GM21423 (cell line): ENCODE results near the gene KIAA1755.

ENCODE experiments used
- ATAC-seq: cut with Tn5 transposase; IDR thresholded peaks from one replicate; pipeline ENCODE4 v1.9.1; 2021; ENCODE audit warnings: mild to moderate bottlenecking, moderate library complexity; ENCODE audit not compliant: unreplicated experiment

Gene KIAA1755

DNA sequence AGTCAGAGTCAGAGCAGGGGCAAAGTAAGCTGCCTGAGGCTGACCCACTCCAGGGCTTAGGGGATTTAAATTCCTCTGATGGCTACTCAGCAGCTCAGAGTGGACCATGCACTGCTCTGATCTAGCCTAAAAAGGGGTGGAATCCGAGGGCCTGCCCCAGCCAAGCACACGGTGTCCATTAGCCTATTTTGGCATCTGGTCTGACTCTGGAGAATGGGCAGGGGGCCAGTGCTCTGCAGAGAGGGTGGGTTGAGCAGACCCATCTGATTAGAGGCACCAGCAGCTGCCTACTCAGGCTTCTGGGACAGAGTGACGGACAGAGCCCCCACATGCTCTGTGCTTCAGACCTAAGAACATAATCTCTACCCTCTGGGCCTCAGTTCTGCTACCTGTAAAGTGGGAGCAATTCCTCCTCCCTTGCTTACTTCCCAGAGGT is 69.6 kb downstream of the KIAA1755 start:
- no peak for ATAC-seq

DNA sequence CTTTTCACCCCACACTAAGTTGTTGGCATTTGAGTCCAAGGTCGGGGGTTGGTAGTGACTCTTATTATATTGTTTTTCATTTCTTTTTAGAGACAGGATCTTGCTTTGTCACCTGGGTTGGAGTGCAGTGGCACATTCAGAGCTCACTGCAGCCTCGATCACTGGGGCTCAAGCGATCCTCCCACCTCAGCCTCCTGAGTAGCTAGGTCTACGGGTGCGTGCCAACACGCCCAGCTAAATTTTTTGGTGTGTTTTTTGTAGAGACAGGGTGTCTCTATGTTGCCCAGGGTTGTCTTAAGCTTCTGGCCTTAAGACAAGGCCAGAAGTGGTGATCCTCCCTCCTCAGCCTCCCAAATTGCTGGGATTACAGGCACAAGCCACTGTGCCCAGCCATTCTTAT is 70.4 kb downstream of the KIAA1755 start:
- no peak for ATAC-seq

DNA sequence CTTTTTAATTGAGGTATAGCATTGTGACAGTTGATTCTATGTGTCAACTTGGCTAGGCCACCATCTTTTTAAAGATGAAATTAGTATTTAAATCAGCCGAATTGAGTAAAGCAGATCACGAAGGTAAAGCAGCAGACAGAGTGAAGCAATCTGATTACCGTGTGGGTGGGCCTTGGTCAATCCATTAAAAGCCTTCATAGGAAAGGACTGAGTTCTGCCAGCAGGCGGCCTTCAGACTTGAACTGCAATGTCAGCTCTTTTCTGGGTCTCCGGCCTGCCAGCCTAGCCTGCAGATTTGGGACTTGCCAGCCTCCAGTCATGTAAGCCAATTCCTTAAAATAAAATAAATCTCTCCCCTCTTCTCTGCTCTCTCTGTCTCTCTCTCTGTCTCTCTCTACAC is 73.0 kb downstream of the KIAA1755 start:
- ATAC-seq: no peak

DNA sequence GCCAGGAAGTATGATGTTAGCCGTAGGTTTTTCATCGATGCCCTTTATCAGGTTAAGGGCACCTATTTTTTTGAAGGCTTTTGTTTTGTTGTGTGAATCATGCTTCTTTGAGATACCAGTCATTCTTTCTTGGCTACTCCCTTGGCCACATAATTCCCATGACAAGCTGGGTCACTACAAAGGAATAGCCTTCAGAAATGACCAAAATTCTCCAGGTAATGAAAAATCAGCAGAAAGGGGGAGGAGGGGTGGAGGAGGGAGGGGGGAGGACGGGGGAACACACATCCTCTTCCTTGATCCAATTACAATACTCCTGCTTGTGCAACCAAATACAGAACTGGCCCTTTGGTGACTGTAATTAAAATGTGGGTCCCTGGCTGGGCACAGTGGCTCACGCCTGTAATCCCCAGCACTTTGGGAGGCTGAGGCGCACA is 73.7 kb downstream of the KIAA1755 start:
- no peak for ATAC-seq

DNA sequence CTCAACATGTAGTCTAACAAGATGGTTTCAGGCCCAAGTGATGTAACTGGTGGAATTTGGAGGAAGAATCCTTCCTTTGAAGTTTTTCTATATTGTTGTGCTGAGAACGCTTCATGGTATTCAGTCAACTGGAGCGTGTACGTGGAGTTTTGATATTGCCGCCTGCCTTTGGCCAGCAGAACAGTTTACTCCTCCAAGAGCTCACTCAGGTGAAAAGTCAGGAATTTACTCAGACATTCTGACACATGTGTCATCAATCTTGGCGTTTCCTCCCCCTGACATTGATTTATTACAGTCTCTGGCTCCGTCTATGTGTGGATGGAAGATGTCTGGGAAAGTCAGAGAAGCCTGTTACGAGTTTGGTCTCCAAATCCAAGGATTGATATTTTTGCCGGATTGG is 76.4 kb downstream of the KIAA1755 start:
- ATAC-seq: no peak

DNA sequence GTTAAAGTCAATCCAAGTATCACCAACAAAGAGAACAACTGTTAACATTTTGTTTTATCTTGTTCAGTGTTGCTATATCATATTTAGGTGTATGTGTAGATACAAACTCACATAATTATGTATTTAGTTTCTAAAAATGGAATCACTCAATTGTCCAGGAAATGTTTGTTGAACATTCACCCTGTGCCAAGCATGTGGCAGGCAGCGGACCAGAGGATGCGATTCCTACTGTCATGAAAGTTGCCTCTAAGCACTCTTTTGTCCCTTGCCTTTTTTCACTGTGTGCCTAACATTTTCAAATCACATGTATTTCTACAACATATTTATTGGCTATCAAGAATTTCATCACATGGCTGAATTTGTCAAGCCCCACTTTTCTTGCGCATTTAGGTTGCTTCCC is 78.6 kb downstream of the KIAA1755 start:
- no peak for ATAC-seq

DNA sequence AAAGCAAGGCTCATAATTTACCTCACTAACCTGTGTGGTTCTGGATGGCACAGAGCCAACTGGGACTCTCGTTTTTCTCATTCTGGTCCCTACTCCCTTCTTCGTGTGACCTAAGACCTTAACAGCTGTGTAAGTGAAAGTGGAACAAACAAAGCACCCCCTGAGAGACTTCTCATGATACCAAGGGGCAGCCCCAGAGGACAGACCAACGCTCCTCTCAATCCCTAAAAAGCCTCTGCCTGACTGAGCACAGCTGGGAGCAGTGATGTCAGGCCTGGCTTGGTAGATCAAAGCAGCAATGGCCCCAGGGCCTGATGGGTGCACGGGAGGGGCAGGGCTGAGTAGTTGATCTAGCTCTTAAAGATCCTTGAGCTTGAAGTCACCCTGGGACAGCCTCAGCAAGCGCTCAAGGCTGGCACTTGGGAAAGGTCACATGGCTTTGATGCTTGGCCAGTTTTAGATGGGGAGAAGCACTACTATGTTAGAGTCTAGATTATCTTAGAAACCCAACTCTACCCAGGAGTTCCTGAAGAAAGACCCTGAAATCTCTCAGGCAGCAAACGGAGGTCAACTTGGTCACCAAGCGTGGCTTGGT is 79.2 kb downstream of the KIAA1755 start:
- ATAC-seq: peak; percentile 72

DNA sequence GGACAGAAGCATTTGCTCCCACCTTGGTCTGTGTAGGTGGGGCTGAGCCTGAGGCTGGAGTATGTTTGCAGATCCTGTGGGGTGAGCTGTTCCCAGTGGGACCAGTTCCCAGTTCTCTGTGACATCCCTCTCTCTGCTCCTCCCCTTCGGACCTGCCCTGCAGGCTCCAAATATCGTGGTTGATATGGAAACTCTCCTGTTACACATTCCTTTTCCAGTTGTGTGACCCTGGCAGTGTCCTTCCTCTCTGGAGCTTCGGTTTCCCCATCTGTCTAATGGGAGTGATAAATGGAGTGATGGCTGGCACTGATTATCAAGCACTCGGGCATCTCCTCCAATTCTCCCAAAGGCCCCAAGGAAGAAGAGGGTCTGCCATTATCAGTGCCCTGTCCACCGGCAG is 79.8 kb downstream of the KIAA1755 start:
- no peak for ATAC-seq

DNA sequence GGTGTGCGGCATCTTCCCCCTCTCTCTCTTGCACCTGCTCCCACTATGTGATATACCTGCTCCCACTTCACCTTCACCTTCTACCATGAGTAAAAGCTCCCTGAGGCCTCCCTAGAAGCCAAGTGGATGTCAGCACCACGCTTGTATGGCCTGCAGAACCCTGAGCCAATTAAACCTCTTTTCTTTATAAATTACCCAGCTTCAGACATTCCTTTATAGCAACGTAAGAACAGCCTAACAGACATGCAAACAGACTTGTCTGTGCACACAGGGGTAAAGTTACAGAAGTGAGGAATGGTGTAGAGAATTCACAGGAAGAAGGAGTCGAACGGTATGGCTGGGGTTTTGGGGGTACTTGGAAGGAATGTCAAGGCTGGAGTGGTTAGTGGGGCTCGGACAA is 80.7 kb downstream of the KIAA1755 start:
- ATAC-seq: no peak

DNA sequence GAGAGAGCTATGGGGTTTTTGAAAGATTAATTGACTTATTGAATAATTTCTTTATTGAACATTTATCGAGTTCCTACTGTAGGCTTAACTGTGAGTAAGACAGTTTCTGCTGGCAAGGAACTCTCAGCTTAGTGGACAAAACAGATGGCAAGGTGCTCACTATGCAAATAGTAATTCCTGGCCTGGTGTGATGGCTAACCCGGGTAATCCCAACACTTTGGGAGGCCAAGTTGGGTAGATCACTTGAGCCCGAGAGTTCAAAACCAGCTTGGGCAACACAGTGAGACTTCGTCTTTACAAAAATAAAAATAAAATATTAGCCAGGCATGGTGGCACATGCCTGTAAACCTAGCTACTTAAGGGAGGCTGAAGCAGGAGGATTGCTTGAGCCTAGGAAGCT is 82.0 kb downstream of the KIAA1755 start:
- ATAC-seq: no peak

DNA sequence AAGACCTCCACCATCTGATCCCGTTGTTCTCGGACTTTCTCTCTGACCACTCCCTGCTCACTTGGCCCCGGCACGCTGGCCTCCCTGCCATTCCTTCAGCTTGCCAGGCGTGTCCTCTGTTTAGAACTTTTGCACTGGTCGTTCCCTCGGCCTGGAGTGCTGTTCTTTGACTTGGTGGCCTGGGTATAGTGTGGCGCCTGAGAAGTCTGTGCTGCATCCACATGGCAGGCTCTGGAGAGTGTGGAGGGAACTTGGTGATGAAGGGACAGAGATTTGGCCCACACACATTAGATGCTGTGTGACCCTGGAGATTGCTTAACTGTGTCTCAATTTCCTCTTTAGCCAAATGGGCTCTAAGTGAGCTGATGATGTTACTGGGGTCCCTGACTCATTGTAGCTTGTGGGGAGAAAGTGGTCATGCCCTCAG is 82.5 kb downstream of the KIAA1755 start:
- ATAC-seq: no peak

DNA sequence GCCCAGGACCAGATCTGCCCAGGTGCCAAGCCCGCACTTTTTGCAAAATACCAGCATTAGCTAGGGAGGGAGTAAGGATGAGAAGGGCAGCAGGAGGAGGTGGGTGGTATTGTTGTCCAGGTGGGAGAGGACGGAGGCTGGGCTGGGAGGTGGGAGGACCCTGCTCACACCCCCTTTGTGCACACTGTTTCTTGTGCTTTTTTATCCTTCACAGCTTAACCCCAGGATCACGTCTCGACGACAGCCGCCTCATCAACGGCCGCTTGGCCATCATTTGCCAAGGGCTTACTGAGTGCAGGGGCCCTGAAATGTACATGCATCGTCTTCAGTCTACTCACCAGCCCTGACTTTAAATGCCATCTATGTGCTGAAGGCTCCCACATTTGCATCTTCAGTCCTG is 83.3 kb downstream of the KIAA1755 start:
- ATAC-seq: no peak

DNA sequence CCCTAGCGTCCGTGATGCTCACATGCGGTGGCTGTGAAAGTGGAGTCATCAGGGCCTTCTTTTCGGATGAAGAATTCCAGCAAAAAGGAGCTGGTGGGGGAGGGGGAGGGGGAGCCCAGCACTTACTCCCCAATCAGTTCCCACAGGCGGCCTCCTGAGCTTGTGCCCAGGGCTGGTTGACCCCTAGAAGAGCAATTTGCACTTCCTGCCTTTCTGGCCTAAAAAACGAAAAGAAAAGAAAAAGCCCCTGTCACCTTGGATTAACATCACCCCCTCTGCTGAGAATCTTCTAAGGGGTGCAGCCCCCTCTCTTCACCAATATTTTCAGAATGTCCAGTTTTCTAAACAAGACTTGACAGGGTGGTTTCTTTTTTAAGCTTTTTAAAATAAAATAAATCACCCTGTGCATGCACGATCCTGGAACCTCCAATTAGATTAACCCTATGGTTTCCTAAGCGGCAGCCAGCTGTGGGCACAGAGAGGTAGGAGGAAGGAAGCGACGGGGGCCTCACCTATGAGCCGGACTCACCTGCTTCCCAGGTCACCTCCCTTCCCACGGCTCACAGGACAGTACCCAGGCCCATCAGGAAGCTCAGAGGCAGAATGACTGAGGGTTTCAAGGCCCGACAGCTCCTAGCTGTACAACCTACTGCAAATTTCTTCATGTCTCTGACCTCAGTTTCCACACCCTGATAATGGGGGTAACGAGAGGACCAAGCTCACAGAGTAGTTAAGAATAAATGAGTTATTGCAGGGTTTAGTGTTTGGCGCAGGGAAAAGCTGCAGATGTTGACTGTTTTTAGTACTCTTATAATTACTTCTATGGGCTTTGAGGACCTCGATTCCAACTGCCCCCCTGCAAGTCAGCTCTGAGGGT is 85.0 kb downstream of the KIAA1755 start:
- no peak for ATAC-seq

DNA sequence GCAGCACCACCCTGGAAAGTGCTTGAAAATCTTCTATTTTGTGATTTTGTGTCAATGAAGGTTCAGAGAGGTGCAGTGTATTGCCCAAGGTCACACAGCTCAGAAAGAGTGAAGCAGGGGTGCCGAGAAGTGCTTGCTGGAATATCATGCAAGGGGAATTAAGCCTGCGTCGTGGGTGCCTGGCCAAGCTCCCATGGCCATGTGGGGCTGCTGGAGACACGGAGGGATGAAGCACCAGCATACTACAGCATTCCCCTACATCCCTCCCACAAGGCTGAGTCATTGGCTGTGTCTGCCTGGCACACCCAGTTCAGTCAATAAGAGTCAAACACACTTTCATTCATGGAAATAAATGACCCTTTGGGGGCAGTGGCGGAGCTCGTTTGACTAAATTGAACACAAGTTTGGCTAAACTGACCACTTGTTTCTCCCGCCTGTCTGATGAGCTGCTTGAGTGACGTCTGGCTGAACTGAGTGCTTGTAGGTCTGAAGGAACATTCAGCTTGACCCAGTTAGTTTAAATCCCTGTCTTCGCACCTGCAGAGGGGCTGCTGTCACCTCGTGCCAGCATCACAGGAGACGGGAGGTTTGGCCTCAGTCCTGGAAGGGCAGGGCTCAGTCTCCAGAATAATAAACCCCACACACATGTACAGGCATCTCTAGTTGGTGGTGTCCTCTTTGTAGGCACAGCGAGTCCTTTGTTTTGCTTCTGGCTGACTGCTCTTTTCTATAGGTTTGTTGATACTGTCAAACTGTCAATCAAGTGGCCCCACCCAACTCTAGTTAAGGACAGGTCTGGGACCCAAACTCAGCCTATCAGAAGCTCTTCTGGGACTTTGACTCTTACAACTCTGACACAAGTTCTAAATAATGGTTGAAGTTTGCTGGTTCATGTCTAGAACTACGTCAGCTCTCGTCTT is 87.0 kb downstream of the KIAA1755 start:
- no peak for ATAC-seq

DNA sequence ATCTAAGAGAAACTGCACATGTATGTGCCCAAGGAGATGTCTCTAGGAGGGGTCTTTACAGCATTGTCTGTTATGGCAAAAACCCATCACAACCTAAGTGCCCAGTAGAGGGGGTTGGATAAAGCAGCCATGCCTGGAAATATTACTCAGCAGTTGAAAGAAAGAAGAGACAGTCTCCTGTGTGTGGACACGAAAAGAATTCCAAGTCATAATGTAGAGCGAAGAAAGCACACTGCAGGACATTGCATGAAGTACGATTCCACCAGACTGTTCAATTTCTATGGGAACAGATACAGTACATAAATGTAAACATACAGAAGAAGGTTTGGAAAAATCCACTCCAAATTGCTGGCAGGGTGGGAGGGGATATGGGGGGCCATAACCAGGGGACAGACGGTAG is 88.1 kb downstream of the KIAA1755 start:
- no peak for ATAC-seq

DNA sequence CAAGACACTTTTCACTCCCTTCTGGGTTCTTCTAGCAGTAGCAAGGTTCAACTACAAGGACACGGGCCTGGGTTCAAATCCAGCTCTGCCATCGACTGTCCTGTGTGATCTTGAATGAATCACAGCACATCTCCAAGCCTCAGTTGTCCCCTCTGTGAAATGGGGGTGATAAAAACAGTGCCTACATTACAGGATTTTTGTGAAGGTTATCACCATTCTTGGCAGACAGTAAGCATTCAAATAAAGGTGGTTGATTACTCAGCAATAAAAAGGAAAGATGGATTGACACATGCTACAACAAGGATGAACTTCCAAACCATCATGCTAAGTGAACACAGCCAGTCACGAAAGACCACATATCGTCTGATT is 88.9 kb downstream of the KIAA1755 start:
- no peak for ATAC-seq

DNA sequence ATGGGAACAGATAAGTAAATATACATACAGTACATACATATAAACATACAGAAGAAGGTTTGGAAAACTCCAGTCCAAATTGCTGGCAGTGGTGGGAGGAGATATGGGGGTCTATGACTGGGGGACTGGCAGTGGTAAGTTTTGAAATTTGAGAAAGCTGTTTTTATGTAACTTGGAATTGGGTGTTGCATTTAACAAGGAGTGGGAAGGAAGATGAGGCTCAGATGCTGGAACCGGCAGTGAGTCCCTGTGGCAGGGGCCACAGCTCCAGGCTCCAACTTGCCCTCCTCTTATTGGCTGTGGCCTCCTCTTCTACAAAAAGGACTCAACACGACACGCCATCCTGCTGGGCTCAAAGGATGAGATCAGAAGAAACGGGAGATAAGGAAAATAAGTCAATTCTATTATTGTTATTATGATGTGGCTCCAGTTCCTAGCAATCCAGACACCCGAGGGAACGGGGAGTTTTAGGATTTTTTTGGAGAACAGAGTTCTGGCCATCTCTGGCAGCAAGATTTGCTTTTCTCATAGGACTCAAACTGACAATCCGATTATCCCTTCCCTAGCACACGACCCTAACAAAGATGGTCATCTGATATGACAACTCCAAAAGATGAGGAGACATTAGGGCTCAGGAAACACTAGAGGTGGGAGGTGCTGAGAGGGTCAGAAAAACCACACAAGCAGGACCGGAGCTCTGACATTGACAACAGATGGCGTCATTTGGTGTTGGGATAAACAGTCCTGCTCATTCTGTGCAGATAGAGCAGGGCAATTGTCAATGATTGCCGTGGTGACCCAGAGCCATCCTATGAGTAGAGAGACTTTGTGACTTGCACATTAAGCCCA is 89.5 kb downstream of the KIAA1755 start:
- no peak for ATAC-seq

DNA sequence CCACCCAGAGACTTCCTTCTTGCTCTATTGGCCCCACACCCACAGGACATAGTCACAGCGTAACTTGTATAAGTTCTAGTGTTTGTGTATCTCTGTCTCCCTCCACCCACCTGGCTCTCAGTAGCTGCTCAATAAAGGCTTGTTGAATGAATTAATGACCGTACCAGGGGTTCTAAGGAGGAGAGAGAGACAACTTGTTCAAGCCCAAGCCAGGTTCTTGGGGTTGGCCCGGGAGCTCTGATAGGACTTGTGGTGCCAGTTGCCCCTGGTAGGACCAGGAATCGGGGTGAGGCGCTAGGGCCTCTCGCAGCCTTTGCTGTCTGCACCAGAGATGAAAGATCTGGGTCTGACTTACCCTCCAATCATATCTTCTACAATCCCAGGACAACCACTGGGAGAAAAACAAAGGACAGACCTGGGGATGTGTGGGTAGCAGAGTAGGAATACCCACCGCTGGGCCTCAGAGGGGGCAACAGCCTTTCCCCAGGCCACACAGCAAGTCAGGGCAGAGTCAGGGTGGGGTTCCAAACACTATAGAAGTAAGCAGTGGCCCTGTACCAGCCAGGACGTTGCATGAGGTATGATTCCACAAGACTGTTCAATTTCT is 90.2 kb downstream of the KIAA1755 start:
- ATAC-seq: no peak

DNA sequence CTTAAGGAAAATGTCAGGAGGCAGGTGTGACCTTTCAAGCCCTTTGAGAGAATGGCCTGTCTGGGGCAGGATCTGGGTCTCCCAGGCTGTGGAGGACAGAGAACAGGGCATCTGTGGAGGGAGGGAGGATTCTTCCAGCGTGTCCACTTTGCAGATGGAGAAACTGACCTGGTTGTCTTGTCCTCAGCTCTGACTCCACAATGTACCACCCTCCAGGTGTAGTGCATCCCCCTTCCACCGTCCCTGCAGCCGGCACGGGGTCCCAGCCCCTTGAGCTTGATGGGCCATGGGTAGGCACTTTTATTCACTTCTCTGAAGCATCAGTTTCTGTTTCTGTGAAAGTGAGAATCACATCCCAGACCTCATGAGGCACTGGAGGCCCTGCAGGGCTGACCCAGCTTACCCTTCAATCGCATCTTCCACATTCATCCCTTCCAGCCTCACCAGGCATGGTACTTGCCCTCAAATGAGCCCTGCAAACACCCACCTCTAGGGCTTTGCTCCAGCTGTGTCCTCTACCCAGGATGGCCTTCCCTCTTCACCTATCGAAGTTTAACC is 90.8 kb downstream of the KIAA1755 start:
- no peak for ATAC-seq
